Measurements from ENCODE around the gene IGLL5.

DNA sequence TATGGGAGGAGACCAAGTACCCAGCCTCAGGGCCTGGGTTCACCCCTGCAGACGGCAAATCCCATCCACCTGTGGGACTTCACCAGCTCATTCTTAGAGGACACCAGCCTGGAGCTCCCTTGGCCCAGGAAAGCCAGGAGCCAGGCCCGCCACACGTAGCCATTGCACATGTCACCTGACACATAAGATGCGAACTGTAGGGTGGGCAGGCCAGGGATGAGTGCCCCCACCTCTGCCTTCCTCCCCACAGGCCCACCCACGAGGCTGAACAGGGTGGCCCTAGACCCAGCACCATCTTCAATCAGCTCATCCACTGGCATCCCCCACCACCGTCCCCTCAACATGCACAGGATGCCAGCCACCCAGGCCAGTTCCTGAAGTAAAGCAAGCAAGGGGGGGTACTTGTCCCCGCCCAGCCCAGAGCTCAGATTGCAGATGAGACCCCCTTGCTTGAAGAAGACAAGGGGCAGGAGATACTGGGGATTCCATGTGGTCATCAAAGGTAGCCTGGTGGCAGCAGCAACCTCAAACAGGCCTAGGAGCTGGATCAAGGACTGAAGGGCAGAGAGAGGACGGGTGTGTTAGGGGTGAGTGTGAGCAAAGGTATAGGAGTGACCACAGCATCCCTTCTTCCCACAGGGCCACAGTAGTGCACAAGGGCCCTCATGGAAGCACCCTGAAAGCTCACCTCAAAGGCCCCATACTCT, 45.6 kb downstream of the IGLL5 start:
- TF ChIP-seq POLR2AphosphoS5 (IDR thresholded peaks at IDR 0.05) (no peak), CTCF (IDR thresholded peaks at IDR 0.05) (no peak), POLR2A (IDR thresholded peaks at IDR 0.05) (no peak)

Data from stomach (tissue), 4 donors.